Anterior cingulate cortex (tissue), 58 donors: ENCODE measurements around the gene AANAT.
"Not testable (repeated sequence)": the region's sequence is repeated elsewhere in the genome, so short reads cannot be mapped to it uniquely, and the experiment has no call there.

ENCODE experiments used
- DNase-seq, 58 donors: peaks; one replicate each; lab custom pipeline; 2025; lab: John Stamatoyannopoulos, UW

Gene AANAT

GRCh38 chr17:76501018-76501826, 33.8 kb downstream of the AANAT start, which contains the start of gene RHBDF2:
Gene RHBDF2, minus strand, starts transcription at chr17:76501423. Its CDS starts 19,899 bp downstream, at chr17:76481524.
- DNase-seq: peak in 52 of 58 donors; percentile 26 to 79 (median 65)

GRCh38 chr17:76501827-76502307, 34.5 kb downstream of the AANAT start:
- no peak for DNase-seq

GRCh38 chr17:76502341-76503211, 35.2 kb downstream of the AANAT start:
- DNase-seq: no peak

DNA sequence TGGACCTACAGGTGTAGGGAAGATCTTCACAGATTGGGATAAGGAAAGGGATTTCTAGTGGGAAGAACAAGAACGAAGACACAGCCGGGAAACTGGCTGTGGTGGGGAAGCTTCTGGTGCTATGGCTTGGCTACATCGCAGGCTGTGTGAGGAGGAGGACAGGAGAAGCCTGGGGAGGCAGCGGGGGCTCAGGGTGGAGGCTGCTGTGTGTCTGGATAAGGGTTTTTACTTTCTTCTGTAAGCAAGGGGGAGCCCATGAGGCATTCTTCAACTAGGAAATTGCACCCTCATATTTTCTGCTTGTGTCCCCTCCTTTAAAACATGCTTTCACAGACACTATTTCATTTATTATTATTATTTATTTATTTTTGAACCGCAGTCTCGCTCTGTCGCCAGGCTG, 36.7 kb downstream of the AANAT start:
- no peak for DNase-seq

DNA sequence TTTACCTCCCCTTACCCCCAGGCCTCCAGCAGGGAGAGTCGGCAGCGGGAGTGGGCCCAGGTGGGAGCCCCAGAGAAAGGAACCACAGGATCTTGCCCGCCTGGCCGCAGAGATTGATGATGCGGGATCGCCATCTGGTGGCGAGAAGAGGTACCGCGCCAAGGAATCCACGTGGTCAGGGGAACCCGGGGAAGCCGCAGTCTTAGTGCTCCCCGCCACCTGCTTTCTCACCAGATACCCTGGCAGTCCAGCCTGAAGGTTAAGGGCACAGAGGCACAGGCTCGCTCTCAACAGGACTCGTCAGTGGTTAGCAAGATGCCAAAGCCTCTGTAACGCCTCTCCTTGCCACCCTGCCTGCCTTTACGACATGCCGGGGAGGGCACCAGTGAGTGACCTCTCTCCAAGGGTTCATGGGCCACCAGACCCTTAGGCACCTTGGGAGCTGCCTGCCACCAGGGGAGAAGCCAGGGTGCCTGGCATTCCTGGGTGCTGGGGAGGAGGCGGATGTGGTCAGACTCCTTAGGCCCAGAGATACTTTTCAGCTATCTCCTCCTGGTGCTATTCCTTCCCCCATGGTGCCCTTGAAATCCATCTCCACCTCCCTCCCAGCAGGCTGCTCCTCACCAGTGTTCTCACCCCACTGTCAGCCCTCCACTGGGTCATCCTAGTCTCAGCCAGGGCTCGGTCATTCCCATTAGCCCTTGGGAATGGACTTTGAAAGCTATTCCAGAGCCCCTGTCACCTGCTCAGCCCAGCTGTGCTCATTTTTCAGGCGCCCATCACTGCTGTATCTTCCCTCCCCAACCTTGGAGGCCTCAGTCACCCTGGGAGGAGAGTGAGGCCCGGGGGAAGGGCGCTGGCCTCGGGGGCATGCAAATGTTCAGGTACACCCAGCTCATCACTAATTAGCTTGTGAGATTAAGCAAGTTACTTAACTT, 39.3 kb downstream of the AANAT start:
- DNase-seq: peak in 56 of 58 donors; percentile 10 to 90 (median 67)

- DNase-seq: not testable (repeated sequence)
Observed at GRCh38 chr17:76508472-76509063, 41.2 kb downstream of the AANAT start.

DNA sequence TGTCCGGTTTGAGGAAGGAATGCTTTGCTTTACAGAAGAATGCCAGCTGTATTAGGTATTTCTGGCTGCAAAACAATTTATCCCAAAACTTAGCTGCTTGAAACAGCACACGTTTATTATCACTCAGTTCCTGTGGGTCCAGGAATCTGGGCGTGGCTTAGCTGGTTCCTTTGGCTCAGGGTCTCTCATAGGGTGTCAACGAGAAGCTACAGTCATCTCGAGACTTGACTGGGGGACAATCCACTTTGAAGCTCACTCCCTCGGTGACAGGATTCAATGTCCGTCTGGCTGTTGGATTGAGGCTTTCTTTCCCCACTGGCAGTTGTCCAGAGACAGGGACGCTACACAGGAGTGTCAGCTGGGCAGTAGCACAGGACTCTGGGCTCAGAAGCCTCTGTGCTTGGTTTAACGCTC, 43.4 kb downstream of the AANAT start:
- DNase-seq: no peak

DNA sequence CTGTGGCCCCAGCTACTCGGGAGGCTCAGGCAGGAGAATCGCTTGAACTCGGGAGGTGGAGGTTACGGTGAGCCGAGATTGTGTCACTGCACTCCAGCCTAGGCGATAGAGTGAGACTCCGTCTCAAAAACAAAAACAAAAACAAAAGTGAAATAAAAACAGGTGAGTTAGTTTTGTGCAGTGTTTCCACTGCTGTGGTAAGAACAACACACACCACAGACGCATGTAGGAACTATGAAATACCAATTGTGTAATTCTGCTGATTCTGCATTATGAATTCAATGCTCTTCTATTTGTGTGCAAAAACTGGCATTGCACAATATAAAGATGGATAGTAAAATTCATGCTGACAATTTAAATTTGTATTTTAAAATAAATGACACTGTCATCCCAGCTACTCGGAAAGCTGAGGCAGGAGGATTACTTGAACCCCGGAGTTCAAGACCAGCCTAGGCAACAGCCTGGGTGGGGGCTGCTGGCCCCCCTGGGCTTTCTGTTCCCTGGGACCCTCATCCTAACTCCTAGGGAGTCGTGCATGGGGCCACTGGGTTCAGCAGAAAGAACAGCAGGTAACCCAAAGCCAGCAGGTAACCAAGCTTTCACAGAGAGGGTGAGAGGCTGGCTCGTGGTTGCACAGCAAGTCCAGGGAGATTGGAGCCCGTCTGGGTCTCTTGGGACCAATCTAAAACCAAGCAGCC, 44.4 kb downstream of the AANAT start:
- DNase-seq: no peak

GRCh38 chr17:76512366-76513305, 45.2 kb downstream of the AANAT start:
- DNase-seq: no peak

- DNase-seq: no peak
Observed at GRCh38 chr17:76513306-76513692, 45.9 kb downstream of the AANAT start.

DNA sequence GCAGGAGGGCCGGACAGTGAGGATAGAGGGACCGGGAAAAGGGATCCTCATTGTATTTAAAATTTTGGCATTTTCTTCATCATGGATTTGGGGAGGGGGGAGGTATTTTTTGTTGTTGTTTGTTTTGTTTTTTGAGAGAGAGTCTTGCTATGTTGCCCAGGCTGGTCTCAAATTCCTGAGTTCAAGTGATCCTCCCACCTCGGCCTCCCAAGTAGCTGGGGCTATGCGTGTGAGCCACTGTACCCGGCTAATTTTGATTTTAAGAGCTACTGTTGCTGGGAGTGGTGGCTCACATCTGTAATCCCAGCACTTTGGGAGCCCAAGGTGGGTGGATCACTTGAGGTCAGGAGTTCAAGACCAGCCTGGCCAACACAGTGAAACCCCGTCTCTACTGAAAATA, 47.0 kb downstream of the AANAT start:
- DNase-seq: not testable (repeated sequence)

DNA sequence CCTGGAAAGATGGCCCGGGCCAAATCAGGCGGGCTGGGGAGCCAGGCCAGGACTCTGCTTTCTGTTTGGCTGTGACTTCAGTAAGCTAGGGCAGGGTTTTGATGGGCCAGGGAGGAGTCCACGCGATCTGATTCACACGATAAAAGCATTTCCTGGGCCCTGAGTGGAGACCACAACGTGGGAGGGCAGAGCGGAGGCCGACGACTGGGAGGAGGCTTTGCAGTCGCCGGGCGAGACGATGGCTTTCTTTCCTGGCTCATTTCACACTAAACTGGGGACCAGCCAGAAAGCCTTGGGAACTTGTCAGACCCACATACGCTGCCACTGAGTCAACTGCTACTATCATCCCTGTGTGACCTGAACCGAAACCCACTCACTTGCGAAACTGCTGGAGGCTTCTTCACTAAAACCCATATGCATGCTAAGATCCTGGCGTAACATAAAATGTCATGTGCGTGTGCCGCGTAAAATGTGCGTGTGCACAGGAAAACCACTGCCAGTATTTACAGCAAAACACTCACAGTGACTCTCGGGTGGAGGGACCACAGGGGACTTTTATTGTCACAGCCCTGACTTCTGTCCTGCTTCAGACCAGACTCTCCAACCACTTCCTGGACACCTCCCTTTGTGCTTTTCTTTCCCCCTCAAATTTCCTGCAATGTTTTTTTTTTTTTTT, 48.0 kb downstream of the AANAT start:
- peak in 5 of 58 donors; percentile 20 to 70 (median 35) for DNase-seq

GRCh38 chr17:76517638-76518038, 50.2 kb downstream of the AANAT start:
- DNase-seq: no peak

- DNase-seq: no peak
Observed at GRCh38 chr17:76519048-76519966, 51.9 kb downstream of the AANAT start.
